D721Med (cell line): ENCODE measurements around the gene LMX1B.

Experiments
- DNase-seq: peaks from one replicate; pipeline ENCODE4 v3.0.0; 2011; ENCODE audit warnings: low spot score; ENCODE audit not compliant: insufficient read length
- FAIRE-seq: peaks from 2 replicates; lab custom pipeline; 2011; peaks lifted over from hg19 to GRCh38; lab: Jason Lieb, UNC
- CTCF ChIP-seq: IDR thresholded peaks from 2 replicates; pipeline ENCODE4 v1.5.1; 2012; ENCODE audit warnings: mild to moderate bottlenecking, control low read depth; ENCODE audit not compliant: insufficient read depth; ENCODE audit errors: missing control alignments

The LMX1B gene

GRCh38 chr9:126702151-126703001, 88.6 kb downstream of the LMX1B start:
- TF ChIP-seq CTCF, result peak; percentile 34
- FAIRE-seq (no peak), DNase-seq (peak; percentile 57)

DNA sequence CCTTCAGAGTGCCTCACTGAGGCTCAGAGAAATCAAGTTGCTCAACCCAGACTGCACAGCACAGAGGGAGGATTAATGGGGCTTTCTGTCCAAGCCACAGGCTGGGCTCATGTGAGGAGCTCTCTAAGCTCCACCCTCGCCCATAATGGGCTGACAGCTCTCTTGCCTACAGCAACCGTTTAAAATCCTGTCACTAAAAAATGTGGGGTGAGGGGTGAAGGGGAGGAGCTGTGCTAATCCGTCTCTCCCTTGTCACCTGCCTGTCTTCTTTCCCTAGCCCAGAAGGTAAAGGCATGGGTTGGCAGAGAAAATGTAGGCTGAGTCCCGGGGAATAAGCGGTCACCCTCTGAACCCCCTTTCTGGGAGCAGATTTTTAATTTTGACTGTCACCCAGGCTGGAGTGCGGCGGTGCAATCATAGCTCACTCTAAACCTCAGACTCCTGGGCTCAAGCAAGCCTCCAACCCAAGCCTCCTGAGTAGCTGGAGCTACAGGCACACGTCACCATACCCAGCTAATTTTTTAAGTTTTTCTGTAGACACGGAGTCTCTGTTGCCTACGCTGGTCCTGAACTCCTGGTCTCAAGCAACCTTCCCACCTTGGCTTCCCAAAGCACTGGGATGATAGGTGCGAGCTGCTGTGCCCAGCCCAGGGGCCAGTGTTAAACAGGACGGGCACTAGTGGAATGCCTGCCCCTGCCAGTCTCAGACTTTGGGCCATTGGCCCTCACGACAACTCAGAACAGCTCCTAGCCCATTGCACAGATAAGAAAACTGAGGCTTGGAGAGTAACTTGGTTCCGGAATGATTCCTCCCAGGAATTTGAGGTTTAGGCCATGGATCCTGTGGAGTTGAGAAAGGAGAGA, 89.5 kb downstream of the LMX1B start:
- DNase-seq (peak; percentile 25), FAIRE-seq (no peak)
- TF ChIP-seq CTCF, result no peak

DNA sequence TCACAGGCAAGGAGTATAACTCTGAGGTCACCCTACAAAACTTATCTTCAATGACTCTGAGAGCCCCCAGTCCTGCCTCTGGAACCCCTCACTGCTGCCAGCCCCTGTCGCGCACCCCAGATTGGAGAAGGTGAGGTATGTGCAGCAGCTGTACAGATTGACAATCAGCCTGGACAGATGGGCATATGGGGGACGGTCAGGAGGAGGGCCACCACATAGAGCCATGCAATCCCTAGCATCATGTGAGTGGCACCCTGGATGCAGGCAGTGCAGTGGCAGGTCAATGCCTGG, 90.1 kb downstream of the LMX1B start:
- FAIRE-seq, result no peak
- DNase-seq, result peak; percentile 7
- TF ChIP-seq CTCF, result no peak

DNA sequence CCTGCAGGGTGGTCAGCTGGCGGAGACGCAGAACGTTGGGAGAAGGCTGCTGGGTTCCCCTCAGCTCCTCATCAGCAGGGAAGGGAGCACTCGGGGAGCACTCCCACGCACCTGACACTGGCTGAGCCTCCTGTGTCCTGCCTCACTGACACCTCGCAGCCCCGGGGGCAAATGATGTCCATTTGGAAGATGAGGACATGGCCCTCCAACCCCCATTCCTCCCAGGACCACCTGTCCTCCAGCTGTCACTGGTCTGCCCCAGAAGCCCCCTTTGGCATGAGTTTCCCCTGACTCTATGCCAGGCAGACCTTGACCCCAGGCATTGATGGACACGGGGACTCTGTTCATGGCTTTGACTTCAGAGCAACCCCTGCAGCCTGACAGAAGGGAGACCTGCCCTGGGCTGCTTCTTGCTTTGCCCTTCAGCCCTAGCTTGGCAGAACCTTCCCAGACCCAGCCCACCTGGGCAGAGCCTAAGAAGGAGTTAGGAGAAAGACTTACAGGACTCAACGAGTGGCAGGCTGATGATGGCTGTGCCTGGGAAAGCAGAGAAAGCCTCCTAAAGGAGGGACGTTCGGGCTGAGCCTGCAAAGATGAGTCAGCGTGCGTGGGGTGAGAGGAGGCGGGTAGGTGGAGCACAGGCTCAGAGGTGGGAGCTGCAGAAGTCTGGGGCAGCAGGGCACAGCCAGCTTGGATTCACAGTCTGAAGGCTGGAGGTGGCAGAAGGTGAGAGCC, 90.6 kb downstream of the LMX1B start:
- FAIRE-seq (no peak), DNase-seq (no peak)
- no peak for TF ChIP-seq CTCF

DNA sequence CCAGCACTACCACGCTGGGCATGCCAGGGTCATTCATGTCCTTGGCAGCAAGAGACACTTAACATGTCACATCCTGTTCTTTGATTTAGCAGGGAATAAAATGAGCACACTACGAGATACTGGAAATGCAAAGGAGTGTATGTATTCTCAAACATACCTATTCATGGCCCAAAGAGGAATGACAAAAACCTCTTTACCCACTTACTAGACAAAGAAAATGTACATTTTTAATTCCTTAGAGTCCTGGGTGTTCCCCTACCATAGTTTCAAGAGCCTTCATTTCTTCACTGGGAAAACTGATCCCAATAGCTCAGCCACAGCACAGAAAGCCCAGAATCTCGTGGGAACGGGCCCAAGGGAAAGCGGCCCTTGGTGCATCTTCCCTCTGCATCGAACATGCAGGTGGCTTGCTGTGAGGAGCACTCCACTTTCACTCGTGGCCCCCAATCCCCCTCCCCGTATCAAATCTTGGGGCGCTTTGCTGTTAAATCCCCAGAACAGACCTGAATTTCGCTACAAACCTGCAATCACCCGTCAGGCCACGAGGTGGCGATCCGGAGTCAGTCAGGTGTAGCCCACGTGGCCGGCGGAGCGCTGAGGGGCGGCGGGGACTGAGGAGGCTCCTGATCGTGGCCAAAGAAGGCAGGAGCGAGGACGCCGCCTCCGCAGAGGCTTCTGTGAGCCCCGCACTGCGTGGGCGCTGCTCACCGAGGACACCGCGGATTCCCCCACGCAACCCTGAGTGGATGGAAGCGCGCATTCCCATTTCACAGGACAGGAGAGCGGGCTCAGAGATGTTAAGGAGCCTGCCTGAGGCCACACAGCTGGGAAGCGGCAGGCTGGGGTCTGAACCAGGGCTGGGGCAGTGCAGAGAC, 91.4 kb downstream of the LMX1B start:
- FAIRE-seq (no peak), DNase-seq (peak; percentile 83)
- TF ChIP-seq CTCF, result peak; percentile 78
